HG03439 (cell line): ENCODE data around the gene RGCC.

Experiments used
- ATAC-seq: cut with Tn5 transposase; IDR thresholded peaks from one replicate; pipeline ENCODE4 v1.9.1; 2021; ENCODE audit warnings: mild to moderate bottlenecking, moderate library complexity; ENCODE audit not compliant: unreplicated experiment

The RGCC gene

DNA sequence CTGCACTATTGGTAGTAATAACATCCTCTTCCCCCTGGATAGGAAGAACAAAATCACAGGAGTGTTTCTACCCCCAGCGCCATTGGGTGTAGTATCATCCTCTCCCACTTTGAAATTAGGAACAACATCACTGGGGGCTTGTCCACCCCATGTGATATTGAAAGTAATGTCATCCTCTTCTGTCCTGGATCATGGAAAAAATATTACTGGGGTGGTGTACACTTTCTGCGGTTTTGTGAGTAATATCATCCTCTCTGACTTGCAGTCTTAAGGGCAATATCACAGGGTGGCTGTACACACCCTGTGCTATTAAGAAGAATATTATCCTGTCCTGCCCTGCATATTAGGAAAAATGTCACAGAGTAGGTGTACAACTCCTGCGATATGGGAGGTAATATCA is 4.9 kb upstream of the RGCC start:
- no peak for ATAC-seq

DNA sequence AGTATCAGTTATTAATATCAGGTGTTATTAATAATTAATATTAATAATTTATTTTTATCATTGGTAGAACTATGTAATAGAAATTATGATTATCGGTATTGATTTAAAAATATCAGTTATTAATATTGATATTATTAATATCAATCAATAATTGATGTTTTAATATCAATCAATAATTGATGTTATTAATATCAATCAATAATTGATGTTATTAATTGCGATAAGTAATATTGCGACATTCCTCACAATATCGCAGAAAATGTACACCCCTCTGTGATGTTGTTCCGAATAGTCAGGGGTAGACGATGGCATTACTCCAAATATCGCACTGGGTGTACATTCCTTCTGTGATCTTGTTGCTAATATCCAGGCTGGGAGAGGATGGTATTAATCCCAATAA is 3.7 kb upstream of the RGCC start:
- ATAC-seq = no peak

DNA sequence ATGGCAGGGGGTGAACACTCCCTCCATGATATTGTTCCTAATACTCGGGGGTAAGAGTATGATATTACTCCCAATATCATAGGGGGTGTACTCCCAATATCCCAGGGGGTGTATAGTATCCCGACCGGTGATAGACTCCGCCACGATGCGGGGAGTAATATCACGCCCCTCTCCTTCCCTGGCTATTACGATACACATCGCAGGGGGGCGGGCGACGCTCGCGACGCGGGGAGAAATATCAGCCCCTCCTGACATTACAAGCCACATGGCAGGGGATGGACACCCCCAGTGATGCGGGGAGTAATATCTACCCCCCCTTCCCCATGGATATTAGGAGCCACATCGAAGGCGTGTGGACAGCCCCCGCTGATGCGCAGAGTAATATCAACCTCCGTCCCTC is 3.2 kb upstream of the RGCC start:
- no peak for ATAC-seq

DNA sequence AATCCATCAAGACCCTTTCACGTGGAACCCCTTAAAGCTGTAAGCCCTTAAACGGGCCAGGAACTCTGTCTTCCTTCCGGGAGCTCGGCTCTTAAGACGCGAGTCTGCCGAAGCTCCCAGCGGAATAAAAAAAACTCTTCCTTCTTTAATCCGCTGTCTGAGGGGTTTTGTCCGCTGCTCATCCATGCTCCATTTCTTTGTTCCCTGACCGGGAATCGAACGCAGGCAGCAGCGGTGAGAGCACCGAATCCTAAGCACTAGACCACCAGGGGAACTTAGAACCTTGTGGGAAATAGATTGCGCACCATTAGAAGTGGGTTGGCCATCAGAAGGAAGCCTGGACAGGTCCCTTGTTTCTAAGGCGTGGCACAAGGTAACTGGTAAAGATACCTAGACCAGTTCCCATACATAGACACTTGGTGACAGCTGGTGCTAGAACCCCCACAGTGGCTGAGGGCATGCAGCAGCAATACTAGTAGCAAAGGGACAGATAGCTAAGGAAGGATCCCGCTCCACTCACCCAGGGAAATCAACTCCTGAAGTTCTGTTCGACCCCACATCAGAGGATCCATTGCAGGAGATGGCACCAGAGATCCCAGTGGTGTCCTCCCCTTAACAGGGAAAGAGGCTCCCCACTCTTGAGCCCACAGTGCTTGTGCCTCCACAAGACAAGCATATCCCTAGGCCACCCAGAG is 1.5 kb upstream of the RGCC start:
- ATAC-seq = no peak

DNA sequence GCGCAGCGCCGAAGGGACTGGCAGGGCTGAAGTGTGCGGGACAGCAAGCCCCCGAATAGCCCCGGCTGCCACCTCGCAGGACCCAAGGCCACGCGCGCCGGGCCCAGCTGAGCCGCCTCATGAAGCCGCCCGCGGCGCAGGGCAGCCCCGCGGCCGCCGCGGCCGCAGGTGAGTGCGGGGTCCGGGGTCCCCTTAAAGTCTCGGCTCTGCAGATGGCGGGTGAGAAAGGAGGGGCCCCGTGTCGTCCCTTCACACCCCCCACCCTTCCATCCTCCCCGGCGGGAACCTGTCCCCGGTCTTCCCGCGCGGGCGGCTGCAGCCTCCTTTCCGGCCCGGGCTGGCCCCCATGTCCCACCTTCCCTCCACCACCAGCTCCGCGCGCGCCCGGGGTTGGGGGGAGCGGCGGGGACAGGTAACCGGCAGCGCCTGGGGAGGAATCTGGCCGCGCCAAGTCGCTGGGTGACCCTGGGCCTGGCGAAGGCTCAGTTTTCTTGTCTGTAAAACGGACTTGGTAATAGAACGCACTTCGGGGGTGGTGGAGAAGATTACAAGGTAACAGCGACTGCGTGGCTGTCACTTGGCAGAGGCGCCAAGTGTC is 338 bp downstream of the RGCC start:
- peak; percentile 21 for ATAC-seq

DNA sequence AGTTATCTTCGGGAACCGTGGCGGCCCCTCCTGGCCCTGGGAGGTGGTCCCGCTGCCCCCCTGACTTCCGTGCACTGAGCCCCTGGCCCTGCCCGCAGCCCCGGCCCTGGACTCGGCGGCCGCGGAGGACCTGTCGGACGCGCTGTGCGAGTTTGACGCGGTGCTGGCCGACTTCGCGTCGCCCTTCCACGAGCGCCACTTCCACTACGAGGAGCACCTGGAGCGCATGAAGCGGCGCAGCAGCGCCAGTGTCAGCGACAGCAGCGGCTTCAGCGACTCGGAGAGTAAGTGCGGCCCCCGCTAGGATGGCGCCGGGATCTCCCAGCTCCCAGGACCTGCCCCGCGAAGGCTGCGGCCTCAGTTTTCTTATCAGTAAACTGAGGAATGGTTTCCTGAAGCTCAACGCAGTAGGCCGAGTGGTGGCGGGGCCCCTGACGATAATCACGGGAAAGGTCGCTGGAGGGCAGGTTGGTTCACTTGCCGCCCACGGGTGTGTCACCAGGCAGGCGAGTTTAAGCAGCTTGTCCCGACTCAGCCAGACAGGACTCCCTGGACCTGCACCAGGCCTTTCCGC is 924 bp downstream of the RGCC start:
- peak; percentile 18 for ATAC-seq

DNA sequence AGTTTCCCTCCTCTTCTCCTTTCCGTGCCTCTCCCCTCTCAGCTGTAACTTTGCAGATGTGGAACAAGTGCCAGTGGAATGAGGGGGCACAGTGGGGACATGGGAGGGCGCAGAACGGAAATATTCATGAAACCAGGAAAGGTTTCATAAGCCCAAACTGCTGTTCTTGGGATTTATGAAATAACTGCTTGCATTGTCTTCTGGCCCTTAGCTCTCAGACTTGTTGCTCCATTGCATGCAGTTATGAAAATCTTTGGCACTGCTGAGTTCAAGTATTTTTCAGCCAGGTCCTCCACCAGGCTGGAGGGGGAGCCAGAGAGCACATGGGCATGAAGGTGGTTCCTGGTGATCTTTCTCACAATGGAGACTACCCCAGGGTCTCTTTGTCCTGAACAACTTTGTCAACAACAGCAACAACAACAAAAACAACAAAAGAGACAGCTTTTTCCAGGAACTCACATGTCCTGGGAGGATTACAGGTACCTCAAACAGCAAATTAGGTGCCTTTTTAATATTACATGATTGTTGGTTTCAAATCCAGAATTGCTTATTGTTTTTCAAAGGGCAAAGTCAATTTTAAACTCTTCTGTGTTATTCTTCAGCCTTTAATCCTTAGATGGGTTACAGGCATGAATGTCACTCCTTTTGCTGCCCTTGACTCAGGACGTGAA is 1.5 kb downstream of the RGCC start:
- ATAC-seq = no peak

DNA sequence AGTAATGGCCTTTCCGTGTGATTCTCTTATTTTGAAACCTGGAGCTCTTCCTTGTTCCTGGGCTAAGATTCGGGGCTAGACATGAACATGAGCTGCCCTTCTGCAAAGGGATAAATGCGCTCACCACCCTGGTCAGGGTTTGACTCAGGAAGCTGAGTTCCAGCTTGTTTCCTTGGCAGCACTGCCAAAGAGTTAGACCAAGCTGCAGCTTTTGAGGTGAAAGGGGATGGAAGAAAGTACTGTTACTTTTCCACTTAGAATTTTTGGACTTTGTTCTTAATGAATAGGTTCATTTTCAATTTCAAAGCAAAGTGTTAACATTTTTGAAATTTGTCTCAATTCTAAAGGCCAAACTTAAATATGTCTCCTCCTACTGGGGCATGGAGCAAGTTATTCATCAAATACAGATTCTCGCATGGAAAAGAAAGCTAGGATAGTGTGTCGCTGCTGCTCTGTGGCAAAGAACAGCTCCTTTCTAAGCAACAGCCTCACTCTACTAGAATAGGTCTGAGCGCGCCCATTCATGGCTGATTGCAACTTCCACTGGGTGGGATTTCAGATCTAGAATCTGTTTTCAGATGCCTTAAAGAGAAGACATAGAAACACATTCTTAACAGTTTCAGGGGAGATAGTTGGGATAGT is 2.2 kb downstream of the RGCC start:
- no peak for ATAC-seq

DNA sequence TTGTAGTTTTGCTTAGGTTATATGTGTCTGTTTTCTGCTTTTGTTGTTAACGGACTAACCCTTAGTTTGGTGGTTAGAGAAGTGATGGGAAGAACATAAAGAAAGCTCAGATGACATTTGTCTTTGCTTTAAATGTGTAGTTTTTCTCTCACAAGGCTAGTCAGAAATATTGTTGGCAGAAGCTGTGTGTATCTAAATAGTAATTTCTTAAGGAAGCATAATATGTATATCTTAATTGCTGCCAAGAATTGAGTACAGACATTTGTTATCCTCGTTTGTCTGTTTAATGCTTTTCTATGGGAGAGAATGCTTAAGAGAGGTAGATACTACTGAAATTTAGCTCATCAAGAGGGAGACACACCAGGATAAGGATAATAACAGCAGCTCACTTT is 2.7 kb downstream of the RGCC start:
- ATAC-seq = no peak

DNA sequence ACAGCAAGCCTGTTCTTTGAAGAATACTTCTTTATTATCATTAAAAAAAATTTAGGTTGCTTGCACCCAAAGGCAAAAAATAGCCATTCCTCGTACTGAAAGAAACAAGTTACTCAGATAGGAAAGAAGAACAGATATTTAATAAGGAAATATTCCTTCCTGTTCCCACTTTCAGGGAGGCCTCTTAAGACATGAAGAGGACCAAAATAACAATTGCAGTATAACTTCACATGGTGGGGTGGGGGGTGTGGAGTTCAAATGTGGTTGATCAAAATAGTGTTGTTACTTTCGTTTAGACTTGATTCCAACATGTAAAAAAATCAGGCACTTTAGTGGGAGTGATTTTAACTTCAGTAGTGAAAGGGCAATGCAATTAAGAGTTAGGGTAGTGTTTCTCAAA is 3.6 kb downstream of the RGCC start:
- ATAC-seq = no peak

DNA sequence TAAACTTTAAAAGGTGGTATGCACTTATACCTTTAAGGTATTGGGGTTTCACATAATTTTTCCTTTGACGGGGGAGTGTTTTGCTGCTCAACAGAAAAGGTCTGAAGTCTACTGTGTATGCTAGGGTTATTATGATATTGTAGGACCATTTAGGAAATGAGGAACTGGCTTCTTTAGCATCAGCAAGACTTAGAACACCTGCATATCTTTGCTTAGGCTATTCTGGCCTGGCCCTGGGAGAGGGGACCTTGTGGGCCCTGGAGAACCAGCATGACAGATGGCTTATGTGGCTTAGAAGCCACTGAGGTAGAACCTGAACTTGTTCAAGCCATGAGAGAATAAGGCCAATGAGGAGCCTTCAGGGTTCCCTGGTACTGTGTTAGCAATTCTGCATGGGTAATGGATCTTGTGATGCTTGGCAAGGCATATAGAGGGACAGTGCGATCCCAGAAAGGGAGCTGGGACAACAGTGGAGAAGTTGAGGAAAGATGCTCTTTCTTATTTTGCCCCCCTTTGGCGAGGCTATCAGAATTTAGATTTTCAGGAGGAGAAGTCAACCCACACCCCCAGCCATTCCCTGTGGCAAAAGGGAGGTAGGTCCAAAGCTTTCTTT is 4.3 kb downstream of the RGCC start:
- ATAC-seq = no peak

DNA sequence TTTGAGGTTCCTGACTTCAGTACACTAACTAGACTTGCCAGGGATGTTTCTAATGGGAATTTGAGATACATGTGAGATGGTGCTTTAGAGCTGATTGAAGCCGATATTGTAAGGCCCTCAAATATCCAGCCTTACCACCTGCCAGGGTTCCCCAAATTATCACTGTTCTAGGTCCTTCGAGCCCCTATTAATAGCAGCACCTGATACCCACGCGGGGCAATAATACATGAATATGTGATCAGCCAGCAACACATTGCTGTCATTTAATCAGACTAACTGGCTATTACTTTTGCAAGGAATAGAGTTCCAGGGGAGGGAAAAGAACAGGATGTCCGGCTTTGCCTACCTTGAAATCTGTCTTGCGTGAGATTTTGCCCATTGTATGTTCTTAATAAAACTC is 5.1 kb downstream of the RGCC start:
- ATAC-seq = no peak

DNA sequence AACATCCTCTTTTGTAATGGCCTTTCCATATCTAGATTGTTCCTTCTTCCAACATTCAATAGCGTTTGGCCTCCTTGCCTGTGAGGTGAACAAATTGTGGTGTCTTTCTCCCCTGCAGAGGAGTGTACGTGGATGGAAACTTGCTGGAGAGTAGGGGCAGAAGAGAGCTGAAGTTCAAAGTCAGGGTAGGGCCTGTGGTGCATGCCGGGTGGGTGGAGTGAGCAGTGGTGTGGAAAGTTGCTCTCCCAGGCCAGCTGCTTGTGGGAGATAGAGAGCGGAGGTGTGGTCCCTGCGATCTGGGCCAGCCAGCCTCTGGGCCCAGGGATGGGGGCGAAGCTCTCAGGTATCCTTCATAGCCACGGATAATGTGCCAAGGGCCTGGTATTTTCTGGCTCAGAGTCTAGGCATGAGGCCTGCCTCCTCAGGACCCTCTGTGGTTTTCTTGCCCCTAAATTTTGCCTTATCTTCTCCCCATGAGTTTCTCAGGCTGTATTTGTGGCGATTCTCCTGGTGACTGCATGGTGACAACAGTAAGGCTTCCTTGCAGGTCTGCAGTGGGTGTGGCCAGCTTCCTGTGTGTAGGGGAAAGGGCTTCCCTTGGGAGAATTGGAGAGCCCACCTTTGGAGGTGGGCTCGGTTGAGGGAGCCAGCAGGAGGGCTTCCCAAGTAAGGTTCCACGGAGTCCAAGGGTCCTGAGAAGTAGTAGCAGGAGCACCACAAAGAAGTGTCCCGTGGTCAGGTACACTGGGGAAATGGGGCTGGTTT is 6.7 kb downstream of the RGCC start:
- ATAC-seq = no peak

DNA sequence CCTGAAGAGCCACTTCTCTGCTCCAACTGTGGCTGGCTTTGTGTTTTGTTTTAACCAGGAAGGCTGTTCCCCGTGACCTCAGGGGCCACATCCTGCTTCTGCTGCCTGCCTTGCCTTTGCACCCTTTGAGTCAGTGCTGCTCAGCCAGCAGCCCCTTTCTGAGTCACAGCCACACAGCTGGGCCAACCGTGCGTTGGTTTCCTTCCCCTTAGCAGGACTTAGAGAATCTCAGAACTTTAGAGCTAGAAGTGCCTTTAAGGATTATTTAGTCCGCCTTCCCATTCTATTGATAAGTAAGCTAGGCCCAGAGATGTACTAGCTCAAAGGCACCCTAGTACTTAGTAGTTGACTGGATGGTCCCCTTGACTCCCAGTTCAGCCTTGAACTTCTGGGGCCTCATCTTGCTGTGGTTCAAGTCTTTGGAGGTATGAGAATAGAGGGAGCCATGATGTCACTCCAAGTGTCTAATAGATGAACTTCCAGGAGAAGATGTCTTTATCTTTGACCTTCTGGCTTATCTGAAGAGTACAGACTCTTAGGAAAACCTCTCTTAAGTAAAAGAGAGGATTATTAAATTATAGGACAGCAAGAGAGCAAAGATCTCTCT is 8.0 kb downstream of the RGCC start:
- peak; percentile 84 for ATAC-seq

DNA sequence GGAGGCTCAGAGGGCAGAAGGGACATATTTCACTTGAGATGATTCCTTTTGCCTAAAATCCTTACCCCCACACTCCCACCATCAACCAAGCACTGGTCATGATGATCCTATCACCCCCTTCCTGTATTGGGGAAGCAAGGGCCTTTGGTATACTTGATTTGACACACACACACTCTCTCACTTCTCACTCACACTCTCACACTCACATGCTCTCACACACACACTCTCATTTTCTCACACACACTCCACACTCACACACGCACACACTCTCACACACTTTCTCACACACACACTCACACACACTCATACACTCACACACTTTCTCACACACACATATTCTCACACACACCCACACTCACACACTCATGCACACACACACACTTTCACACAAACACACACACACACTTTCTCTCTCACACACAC is 8.6 kb downstream of the RGCC start:
- no peak for ATAC-seq

DNA sequence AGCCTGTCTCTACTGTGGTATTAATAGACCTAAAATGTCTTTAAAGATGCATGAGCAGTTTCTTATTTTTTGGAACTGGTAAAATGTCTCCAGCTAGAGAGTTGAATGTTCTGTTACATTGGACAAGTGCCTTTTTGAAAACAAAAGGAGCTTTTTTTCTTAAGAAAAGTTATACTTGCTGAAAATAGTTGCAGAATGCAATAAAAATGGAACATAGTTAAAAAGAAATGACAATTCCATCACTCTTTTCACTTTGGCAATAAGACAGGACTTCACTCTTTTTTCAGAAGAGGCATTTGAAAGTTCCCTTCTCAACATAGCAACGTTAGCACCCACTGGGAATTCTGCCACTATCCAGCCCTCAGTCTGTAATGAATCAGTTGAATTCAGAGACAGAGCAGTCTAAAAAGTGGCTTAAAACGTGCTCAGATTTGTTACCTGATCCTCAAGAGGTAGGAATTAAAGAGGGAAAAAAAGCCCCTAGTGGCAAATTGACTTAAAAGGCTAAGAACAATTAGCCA is 10.1 kb downstream of the RGCC start:
- ATAC-seq = no peak

DNA sequence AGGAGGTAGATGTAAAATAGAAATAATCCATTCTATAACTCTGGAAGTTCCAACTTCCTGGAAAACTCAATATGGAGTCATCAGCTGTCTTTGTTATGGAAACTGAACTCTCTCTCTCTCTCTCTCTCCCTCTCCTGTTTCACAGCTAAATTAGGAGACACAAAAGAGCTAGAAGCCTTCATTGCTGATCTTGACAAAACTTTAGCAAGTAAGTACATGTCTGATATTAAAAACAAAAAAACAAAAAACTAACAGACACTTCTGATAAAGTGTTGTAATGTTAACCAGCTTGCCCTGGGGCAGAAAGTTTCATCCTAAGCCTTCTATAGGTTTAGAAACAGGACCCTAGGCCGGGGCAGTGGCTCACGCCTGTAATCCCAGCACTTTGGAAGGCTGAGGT is 11.3 kb downstream of the RGCC start:
- ATAC-seq = no peak

DNA sequence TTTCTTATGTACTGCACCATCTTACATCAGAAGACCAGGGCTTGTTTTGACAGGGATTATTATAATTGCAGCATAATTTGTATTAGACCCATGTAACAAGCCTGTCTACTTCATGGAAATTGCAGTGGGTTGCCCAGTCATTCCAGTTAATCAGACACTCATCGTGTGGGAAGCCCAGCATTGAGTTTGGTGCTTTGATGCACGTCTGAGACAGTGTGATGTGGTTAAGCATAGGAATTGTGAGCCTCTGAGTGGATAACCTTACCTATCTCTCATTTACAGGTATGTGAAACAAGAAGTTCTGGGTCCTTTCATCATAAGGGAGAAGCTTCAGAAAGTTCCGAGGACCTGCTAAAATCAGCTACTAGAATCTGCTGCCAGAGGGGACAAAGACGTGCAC is 12.8 kb downstream of the RGCC start:
- no peak for ATAC-seq

DNA sequence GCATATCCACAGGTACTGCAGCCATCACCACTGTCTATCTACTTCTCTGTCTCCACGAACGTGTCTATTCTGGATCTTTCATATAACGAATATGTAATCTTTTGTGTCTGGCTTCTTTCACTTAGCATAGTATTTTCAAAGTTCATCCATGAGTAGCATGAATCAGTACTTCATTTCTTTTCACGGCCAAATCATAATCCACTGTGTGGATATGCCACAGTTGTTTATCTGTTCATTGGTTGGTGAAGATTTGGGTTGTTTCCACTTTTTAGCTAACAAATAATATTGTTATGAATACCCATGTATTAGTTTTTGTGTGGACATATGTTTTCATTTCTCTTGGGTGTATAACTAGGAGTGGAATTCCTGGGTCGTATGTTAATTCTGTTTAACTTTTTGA is 14.4 kb downstream of the RGCC start:
- ATAC-seq = no peak

DNA sequence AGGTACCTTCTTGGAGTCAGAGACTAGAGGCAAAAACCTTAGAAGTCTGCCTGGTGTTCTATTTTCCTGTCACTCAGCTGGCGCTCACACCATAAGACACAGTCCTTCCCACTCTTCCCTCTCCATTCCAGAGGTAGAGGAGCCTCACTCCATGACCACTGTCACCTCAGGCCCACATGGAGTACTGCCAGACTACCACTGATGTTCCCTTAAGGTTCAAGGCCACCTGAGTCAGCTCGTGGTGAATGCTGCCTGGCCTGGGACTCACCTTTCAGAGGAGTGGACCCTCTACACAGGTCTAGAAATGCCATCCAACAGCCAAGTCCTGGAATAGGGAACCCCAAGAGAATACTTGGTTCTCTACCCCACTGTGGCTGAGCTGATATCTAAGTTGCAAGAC is 29.9 kb downstream of the RGCC start:
- ATAC-seq = no peak
